SU-DHL-6 (cell line): ENCODE data around the gene TSPAN10.

Source experiments
- CTCF ChIP-seq: fragments of 200-600 bp; sonication (generic); IDR thresholded peaks from one replicate; pipeline ENCODE4 v1.5.1; 2017; ENCODE audit warnings: antibody characterized with exemption, mild to moderate bottlenecking, low read length, moderate library complexity; ENCODE audit not compliant: insufficient read depth, poor library complexity, severe bottlenecking
- EZH2phosphoT487 ChIP-seq: fragments of 200-600 bp; sonication (generic), shearing (Covaris generic); conservative IDR thresholded peaks from 2 replicates; pipeline ENCODE4 v1.6.1; 2018; ENCODE audit warnings: mild to moderate bottlenecking, antibody characterized with exemption, low read length, moderate library complexity, mixed read lengths

GRCh38 chr17:81641825-81642489 is 5.0 kb downstream of the TSPAN10 start:
- TF ChIP-seq CTCF (no peak), EZH2phosphoT487 (no peak)
